Renal pelvis (tissue), 4 donors: ENCODE data around the gene GLRA2. TPM values are rescaled to one million over a fixed set of nuclear protein-coding genes. Genes with fewer than 3 reads are reported as not detected.
A peak's percentile ranks its signal among the peaks of the same experiment; 100 is the strongest.
"Not testable (repeated sequence)": the region's sequence is repeated elsewhere in the genome, so short reads cannot be mapped to it uniquely, and the experiment has no call there.

Source experiments
- DNase-seq: peaks from one replicate; pipeline ENCODE4 v3.0.0-alpha.2; 2013
- polyA plus RNA-seq, 3 donors: library from polyadenylated mRNA; unstranded; fragments of 120-200 nt; gene quantifications; one replicate each; pipeline ENCODE4 v1.2.1, GENCODE V29; 2013; ENCODE audit not compliant: insufficient read length in 3 of 3

The GLRA2 gene
- polyA plus RNA-seq, 3 donors: 0.18 to 0.34 (median 0.26) TPM

- no peak for DNase-seq
Observed at GRCh38 chrX:14590693-14591424, 61.5 kb downstream of the GLRA2 start.

GRCh38 chrX:14591976-14592375 is 62.6 kb downstream of the GLRA2 start:
- no peak for DNase-seq

GRCh38 chrX:14594521-14594920 is 65.2 kb downstream of the GLRA2 start:
- DNase-seq: no peak

GRCh38 chrX:14598330-14598729 is 69.0 kb downstream of the GLRA2 start:
- no peak for DNase-seq

GRCh38 chrX:14607446-14607985 is 78.2 kb downstream of the GLRA2 start:
- DNase-seq: no peak

GRCh38 chrX:14612450-14612849 is 83.1 kb downstream of the GLRA2 start:
- not testable (repeated sequence) for DNase-seq

- DNase-seq: peak; percentile 52
Observed at GRCh38 chrX:14616301-14616700, 87.0 kb downstream of the GLRA2 start.

- DNase-seq: peak; percentile 17
Observed at GRCh38 chrX:14616836-14617235, 87.5 kb downstream of the GLRA2 start.

GRCh38 chrX:14618177-14618965 is 89.0 kb downstream of the GLRA2 start:
- DNase-seq: no peak

GRCh38 chrX:14630733-14631132 is 101.4 kb downstream of the GLRA2 start:
- DNase-seq: no peak

- no peak for DNase-seq
Observed at GRCh38 chrX:14641681-14642655, 112.6 kb downstream of the GLRA2 start.

- no peak for DNase-seq
Observed at GRCh38 chrX:14660970-14661369, 131.6 kb downstream of the GLRA2 start.

GRCh38 chrX:14670819-14671218 is 141.5 kb downstream of the GLRA2 start:
- no peak for DNase-seq

- DNase-seq: no peak
Observed at GRCh38 chrX:14672611-14673172, 143.4 kb downstream of the GLRA2 start.

- DNase-seq: no peak
Observed at GRCh38 chrX:14673236-14673635, 143.9 kb downstream of the GLRA2 start.

- DNase-seq: peak; percentile 60
Observed at GRCh38 chrX:14673764-14674163, 144.4 kb downstream of the GLRA2 start.

- no peak for DNase-seq
Observed at GRCh38 chrX:14675500-14675899, 146.2 kb downstream of the GLRA2 start.

GRCh38 chrX:14676431-14676830 is 147.1 kb downstream of the GLRA2 start:
- no peak for DNase-seq

- not testable (repeated sequence) for DNase-seq
Observed at GRCh38 chrX:14688331-14688730, 159.0 kb downstream of the GLRA2 start.

GRCh38 chrX:14690553-14690952 is 161.2 kb downstream of the GLRA2 start:
- no peak for DNase-seq

- DNase-seq: no peak
Observed at GRCh38 chrX:14694611-14695010, 165.3 kb downstream of the GLRA2 start.
